ENCODE data around the gene STARD10.

The STARD10 gene

DNA sequence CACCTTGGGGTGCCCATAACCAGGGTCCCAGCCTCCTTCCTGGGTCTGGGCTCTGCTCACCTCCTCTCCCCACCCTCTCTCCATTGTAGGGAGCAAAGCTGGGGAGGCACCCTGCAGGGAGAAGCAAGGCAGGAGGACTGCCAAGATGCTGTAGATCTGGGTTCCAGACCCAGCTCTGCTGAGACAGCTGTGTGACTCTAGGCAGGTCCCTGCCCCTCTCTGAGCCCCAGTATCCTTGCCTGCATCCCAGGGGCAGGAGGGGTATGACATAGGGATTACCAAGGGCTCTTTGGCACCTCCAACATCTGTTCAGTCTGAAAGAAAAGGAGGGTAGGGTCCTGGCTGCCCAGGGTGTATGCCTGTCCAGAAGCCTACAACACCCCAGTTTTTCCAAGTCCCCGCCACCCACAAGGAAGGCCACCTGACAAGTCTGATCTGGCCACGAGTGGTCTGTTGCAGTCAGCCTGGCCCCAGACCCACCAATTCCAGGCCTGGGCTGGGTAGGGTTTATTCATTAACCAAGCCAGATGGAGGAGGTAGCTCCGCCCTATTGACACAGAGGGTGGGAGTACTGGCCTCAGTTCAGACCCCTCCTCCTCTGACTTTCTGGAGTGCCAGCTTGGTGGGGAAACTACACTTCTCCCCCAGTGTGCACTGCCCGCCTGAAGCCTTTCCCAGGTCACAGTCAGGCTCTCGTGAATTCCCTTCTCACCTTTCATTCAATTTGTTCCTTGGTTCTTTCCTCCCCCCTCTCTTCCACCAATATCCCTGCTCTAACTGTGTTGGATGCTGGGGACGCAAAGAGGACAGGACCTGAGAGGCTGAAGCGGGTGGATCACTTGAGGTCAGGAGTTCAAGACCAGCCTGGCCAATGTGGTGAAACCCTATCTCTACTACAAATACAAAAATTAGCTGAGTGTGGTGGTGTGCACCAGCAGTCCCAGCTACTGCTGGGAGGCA lies 15.0 kb downstream of the STARD10 start:
- no peak for DNase-seq

GRCh38 chr11:72777755-72778278 lies 16.0 kb downstream of the STARD10 start:
- no peak for DNase-seq

DNA sequence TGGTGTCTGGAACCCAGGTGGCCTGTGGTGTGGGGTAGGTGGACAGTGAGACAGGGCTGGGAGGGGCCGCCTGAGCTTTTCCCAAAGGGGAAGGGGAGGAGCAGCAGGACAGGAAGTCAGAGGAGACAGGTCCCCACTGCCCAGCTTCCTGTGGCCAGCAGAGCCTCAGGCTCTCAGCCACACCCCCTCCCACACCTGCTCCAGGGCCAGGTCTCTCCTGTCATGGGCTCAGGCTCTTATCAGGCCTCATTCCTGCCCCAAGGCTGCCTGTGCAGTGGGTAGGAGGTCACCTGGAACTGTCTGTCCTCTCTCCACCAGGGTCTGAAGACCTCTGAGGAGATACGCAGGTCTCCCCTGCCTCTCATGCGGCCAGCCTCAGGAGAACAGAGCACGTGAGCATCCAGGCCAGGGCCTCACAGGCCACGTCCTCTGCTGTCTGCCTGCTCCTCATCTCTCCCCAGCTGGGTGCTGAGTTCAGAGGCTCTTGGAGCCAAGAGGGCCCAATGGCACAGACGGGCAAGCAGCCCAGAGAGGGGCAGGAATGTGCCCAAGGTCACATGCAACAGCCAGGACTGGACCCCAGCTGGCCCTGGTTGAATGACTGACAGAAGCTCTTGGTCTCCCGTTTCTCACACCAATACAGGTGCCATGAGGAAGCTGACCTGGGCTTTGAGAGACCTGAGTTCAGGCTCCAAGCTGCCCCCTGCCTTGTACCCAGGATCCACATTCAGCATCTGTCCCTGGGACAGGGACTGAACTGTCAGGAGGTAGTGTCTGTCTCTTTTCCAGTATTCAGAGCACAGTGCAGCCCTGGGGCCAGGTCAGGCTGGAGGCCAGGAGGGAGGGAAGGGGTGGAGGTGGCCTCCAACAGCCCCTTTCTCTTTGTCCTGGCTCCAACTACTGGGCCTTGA lies 16.7 kb downstream of the STARD10 start:
- no peak for DNase-seq

GRCh38 chr11:72776117-72776843 lies 17.6 kb downstream of the STARD10 start:
- DNase-seq, result no peak

- DNase-seq, result no peak
Observed at GRCh38 chr11:72775288-72776110, 18.3 kb downstream of the STARD10 start.

DNA sequence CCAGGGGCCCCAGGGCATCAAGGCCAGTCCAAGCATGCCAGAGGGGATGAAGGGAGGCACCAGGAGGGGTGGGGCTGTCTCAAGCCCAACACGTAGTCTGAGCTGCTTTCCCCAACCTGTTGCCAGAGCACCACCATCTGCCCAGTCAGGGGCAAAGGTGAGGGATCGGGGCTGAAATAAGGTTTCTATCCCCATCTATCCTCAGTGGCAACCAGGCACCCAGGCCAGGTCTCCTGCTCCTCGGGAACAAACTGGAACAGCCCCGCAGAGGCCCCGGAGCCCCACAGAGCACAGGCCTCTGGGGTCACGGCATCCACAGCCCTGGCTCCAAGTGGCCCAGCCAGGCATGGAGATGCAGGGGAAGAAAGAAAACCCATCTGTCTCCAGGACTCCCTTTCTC lies 19.3 kb downstream of the STARD10 start:
- DNase-seq, result no peak

- no peak for DNase-seq
Observed at GRCh38 chr11:72773696-72774095, 20.2 kb downstream of the STARD10 start.

DNA sequence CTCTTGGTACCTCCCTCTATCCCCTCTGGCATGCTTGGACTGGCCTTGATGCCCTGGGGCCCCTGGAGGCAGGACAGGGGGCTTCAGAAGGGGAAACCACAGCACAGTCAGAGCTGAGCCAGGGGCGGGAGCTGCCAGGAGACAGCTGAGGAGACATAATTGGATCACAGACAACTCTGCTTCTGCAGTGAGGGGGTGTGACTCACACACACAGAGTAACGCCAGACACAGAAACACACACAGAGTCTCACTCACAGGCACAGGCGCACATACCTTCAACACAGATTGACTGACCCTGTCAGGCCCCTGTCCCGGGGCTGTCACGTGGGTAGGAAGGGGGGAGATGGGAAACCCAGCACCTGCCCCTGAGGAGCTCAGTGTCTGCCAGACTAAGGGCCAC lies 20.6 kb downstream of the STARD10 start:
- no peak for DNase-seq

GRCh38 chr11:72772059-72772458 lies 21.8 kb downstream of the STARD10 start:
- no peak for DNase-seq

- no peak for DNase-seq
Observed at GRCh38 chr11:72771507-72771906, 22.3 kb downstream of the STARD10 start.

GRCh38 chr11:72770799-72771198 lies 23.0 kb downstream of the STARD10 start:
- DNase-seq, result no peak

DNA sequence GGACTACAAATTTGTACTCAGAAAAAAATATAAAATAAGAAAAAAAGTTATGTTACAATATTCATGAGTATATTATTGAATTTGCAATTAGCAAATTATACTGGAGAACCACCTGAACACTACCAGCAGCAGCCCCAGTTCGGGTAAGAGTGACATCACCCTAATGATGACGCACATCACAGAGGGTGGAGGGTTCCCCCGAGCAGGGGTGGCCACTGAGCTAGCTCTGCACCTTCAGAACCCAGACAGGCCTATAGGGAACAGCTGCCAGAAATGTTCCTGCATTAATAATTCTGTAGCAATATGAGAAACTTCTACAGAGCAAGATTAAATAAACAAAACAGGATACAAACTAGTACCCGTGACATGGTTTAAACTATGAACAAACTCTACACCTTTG lies 24.2 kb downstream of the STARD10 start:
- DNase-seq, result no peak

DNA sequence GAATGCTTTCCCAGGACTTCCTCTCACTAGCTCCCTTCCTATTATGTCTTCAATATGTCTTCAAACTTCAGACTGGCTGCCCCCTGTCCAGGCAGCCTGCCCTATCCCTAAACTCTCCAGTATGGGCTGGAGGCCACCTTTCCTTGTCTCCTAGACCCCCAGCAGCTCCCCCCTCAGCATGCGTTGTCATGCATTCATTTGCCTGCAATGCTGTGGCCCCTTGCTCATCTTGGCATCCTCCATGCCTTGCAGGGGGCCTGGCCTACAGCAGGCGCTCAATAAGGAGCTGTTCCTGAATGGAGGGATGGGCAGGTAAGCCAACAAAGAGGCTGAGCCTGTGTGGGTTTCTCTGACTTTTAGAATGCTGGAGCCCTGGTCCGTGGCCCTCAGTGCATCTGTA lies 25.3 kb downstream of the STARD10 start:
- no peak for DNase-seq

GRCh38 chr11:72767203-72768062 lies 26.4 kb downstream of the STARD10 start:
- no peak for DNase-seq

- DNase-seq, result no peak
Observed at GRCh38 chr11:72766152-72766902, 27.5 kb downstream of the STARD10 start.

GRCh38 chr11:72764503-72764902 lies 29.3 kb downstream of the STARD10 start:
- no peak for DNase-seq

GRCh38 chr11:72763823-72764222 lies 30.0 kb downstream of the STARD10 start:
- DNase-seq, result no peak

GRCh38 chr11:72762641-72763304 lies 31.1 kb downstream of the STARD10 start:
- no peak for DNase-seq

Measured in activated naive CD4-positive, alpha-beta T cell (primary cell).